ENCODE measurements around the gene DHCR24.

GRCh38 chr1:54886724-54887664 is at the start of gene DHCR24:
- TF ChIP-seq, protein P1, sequence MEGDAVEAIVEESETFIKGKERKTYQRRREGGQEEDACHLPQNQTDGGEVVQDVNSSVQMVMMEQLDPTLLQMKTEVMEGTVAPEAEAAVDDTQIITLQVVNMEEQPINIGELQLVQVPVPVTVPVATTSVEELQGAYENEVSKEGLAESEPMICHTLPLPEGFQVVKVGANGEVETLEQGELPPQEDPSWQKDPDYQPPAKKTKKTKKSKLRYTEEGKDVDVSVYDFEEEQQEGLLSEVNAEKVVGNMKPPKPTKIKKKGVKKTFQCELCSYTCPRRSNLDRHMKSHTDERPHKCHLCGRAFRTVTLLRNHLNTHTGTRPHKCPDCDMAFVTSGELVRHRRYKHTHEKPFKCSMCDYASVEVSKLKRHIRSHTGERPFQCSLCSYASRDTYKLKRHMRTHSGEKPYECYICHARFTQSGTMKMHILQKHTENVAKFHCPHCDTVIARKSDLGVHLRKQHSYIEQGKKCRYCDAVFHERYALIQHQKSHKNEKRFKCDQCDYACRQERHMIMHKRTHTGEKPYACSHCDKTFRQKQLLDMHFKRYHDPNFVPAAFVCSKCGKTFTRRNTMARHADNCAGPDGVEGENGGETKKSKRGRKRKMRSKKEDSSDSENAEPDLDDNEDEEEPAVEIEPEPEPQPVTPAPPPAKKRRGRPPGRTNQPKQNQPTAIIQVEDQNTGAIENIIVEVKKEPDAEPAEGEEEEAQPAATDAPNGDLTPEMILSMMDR (IDR thresholded peaks at IDR 0.05; ENCODE audit: insufficient read depth, low read depth, low read length) = no peak
- no peak for TF ChIP-seq EZH2 (IDR thresholded peaks at IDR 0.05; ENCODE audit: insufficient read depth, low read length)

Data from astrocyte (in vitro differentiated cells and primary cell).